LNCAP (cell line): Measurements from ENCODE around the gene SATL1.

Source experiments
- TF ChIP-seq, protein P1 (sequence below): fragments of 450-650 bp; IDR thresholded peaks from 2 replicates; pipeline ENCODE4 v1.5.1; 2017; ENCODE audit warnings: mild to moderate bottlenecking

Gene SATL1

GRCh38 chrX:85215946-85216345 is 27.6 kb downstream of the SATL1 start:
- TF ChIP-seq, protein P1, sequence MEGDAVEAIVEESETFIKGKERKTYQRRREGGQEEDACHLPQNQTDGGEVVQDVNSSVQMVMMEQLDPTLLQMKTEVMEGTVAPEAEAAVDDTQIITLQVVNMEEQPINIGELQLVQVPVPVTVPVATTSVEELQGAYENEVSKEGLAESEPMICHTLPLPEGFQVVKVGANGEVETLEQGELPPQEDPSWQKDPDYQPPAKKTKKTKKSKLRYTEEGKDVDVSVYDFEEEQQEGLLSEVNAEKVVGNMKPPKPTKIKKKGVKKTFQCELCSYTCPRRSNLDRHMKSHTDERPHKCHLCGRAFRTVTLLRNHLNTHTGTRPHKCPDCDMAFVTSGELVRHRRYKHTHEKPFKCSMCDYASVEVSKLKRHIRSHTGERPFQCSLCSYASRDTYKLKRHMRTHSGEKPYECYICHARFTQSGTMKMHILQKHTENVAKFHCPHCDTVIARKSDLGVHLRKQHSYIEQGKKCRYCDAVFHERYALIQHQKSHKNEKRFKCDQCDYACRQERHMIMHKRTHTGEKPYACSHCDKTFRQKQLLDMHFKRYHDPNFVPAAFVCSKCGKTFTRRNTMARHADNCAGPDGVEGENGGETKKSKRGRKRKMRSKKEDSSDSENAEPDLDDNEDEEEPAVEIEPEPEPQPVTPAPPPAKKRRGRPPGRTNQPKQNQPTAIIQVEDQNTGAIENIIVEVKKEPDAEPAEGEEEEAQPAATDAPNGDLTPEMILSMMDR, result no peak

- TF ChIP-seq, protein P1, result no peak
These were observed 29.6 kb downstream of the SATL1 start for GRCh38 chrX:85213792-85214530.

- TF ChIP-seq, protein P1, result no peak
These were observed 40.1 kb downstream of the SATL1 start for GRCh38 chrX:85203461-85203970.

DNA sequence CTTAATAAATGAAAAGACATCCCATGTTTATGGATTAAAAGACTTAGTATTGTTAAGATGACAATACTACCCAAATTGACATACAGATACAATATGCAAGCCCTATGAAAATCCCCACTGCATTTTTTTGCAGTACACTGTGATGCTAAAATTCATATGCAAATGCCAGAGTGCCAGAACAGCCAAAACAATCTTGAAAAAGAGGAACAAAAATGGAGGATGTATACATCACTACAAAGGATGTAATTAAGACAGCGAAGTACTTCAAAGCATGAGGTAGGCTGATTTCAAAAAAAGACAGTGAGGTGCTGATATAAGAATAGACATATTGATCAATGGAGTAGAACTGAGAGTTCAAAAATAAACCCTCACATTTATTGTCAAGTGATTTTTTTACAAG is 47.3 kb downstream of the SATL1 start:
- TF ChIP-seq, protein P1, result no peak

GRCh38 chrX:85159644-85160043 is 83.9 kb downstream of the SATL1 start:
- TF ChIP-seq, protein P1, result no peak

DNA sequence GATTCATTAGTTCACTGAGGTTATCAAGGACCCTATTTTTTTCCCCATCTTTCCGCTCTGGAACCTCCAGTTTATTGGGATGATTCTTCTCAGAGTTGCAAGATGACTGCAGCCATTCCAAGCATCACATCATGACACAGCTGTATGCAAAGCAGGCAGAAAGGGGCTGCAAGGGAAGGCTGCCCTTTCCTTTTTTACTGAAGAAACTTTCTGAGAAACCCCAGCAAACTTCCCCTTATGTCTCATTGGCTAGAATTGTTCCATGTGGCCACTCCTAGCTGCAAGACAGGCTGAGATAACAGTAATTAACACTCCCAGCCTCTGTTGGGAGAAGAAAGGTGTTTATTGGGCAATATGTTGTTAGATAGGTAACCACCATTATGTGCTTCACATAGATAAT is 102.6 kb downstream of the SATL1 start:
- TF ChIP-seq, protein P1, result no peak

- TF ChIP-seq, protein P1, result no peak
These were observed 104.2 kb downstream of the SATL1 start for GRCh38 chrX:85139422-85139821.
